Neural progenitor cell (in vitro differentiated cells): ENCODE measurements around the gene PIP5K1B. TPM values are rescaled to one million over a fixed set of nuclear protein-coding genes. Genes with fewer than 3 reads are reported as not detected.

Experiments
- DNase-seq: peaks from one replicate; pipeline ENCODE4 v3.0.0-alpha.2; 2016; ENCODE audit warnings: low spot score
- H2AFZ ChIP-seq: fragments of 200-600 bp; sonication (generic); replicated peaks from 2 replicates; pipeline ENCODE4 v1.6.1; 2016; ENCODE audit warnings: antibody characterized with exemption
- H3F3A ChIP-seq: fragments of 200-600 bp; sonication (generic); 2 replicates; pipeline ENCODE4 v1.6.1; 2016; ENCODE audit warnings: antibody characterized with exemption, low read depth
- H3K27ac ChIP-seq: fragments of 200-600 bp; sonication (generic); 2 replicates; pipeline ENCODE4 v1.5.1; 2016; ENCODE audit warnings: mild to moderate bottlenecking
- H3K27me3 ChIP-seq: fragments of 200-600 bp; sonication (generic); 2 replicates; pipeline ENCODE4 v1.6.1; 2016; ENCODE audit warnings: mild to moderate bottlenecking, moderate library complexity
- H3K36me3 ChIP-seq: fragments of 200-600 bp; sonication (generic); 2 replicates; pipeline ENCODE4 v1.5.1; 2016
- H3K4me1 ChIP-seq: fragments of 200-600 bp; sonication (generic); 2 replicates; pipeline ENCODE4 v1.6.1; 2016; ENCODE audit warnings: mixed run types
- H3K4me2 ChIP-seq: fragments of 200-600 bp; sonication (generic); 2 replicates; pipeline ENCODE4 v1.6.1; 2016
- H3K4me3 ChIP-seq: fragments of 200-600 bp; sonication (generic); 2 replicates; pipeline ENCODE4 v1.5.1; 2016
- H3K79me2 ChIP-seq: fragments of 200-600 bp; sonication (generic); 2 replicates; pipeline ENCODE4 v1.6.1; 2016; ENCODE audit warnings: low read depth
- H3K9ac ChIP-seq: fragments of 200-600 bp; sonication (generic); 2 replicates; pipeline ENCODE4 v1.6.1; 2016
- H3K9me3 ChIP-seq: fragments of 200-600 bp; sonication (generic); 2 replicates; pipeline ENCODE4 v1.5.1; 2016; ENCODE audit warnings: low read depth
- H4K20me1 ChIP-seq: fragments of 200-600 bp; sonication (generic); 2 replicates; pipeline ENCODE4 v1.6.1; 2016; ENCODE audit warnings: low read depth
- H3K27ac Mint-ChIP-seq: 3 replicates; pipeline ENCODE4 v1.8.0; 2021; ENCODE audit warnings: mixed read lengths
- H3K27me3 Mint-ChIP-seq: 2 replicates; pipeline ENCODE4 v1.8.0; 2022; ENCODE audit warnings: low read depth, mild to moderate bottlenecking, inconsistent platforms, moderate library complexity, mixed read lengths; ENCODE audit not compliant: insufficient read depth
- H3K36me3 Mint-ChIP-seq: 3 replicates; pipeline ENCODE4 v1.8.0; 2021; ENCODE audit warnings: mixed read lengths
- H3K4me1 Mint-ChIP-seq: 3 replicates; pipeline ENCODE4 v1.8.0; 2021; ENCODE audit warnings: mixed read lengths
- H3K4me3 Mint-ChIP-seq: 3 replicates; pipeline ENCODE4 v1.8.0; 2021; ENCODE audit warnings: mild to moderate bottlenecking, moderate library complexity, mixed read lengths
- H3K9me3 Mint-ChIP-seq: 3 replicates; pipeline ENCODE4 v1.8.0; 2020; ENCODE audit warnings: mixed read lengths
- EZH2 ChIP-seq: fragments of 200-600 bp; sonication (generic); IDR thresholded peaks from 2 replicates; pipeline ENCODE4 v1.6.1; 2017; ENCODE audit warnings: antibody characterized with exemption, mild to moderate bottlenecking, moderate library complexity
- EZH2phosphoT487 ChIP-seq: fragments of 200-600 bp; sonication (generic); IDR thresholded peaks from 2 replicates; pipeline ENCODE4 v1.6.1; 2017; ENCODE audit warnings: antibody characterized with exemption
- total RNA-seq: library from RNA; depleted of rRNA; stranded (reverse); fragments of >200 nt; gene quantifications from 2 replicates; pipeline ENCODE4 v1.2.3, GENCODE V29; 2015; ENCODE audit warnings: low replicate concordance
- TF ChIP-seq, protein P1 (sequence below): fragments of 200-600 bp; sonication (generic); IDR thresholded peaks from 2 replicates; pipeline ENCODE4 v1.5.1; 2017; ENCODE audit warnings: antibody characterized with exemption, mild to moderate bottlenecking

Gene PIP5K1B
- total RNA-seq, 1 donor from 2014 or later: 3.2 TPM

DNA sequence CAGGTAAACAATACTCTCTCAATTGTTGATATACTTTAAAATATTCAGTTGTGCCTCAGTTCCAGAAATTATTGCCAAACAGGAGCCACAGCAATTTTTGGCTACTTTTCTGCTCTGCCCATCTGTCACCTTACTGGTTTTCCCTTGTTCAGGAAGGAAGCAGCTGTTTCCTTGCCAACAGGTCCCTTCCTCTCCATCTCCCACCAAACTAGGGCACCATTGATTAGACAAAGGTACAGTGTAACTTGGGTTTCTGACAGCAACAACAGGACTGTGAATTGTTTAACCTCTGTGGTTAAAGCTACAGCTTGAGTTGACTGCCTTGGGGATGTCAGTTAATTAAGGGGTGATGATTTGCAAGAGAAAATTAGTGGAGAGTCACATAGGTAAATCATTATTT lies 76.9 kb downstream of the PIP5K1B start:
- Histone ChIP-seq H4K20me1 (peaks cover 30% of the 10 kb centered on the region), H3K27me3 (no peaks in the 10 kb centered on the region), H3K4me3 (peak overlapping the region; percentile 67), H2AFZ (no peak overlapping the region), H3K4me1 (peaks cover 26% of the 10 kb centered on the region), H3K79me2 (peaks cover 29% of the 10 kb centered on the region), H3K36me3 (no peaks in the 10 kb centered on the region), H3K27ac (no peak overlapping the region), H3K9me3 (no peaks in the 10 kb centered on the region), H3K4me2 (peak overlapping the region; percentile 95), H3F3A (peaks cover 4% of the 10 kb centered on the region), H3K9ac (no peak overlapping the region)
- Mint-ChIP-seq H3K9me3 (no peaks in the 10 kb centered on the region), H3K4me1 (peaks cover 11% of the 10 kb centered on the region), H3K36me3 (peaks cover 1% of the 10 kb centered on the region), H3K4me3 (no peak overlapping the region), H3K27ac (no peak overlapping the region), H3K27me3 (no peaks in the 10 kb centered on the region)
- no peak for DNase-seq
- TF ChIP-seq EZH2phosphoT487: no peak
- TF ChIP-seq, protein P1, sequence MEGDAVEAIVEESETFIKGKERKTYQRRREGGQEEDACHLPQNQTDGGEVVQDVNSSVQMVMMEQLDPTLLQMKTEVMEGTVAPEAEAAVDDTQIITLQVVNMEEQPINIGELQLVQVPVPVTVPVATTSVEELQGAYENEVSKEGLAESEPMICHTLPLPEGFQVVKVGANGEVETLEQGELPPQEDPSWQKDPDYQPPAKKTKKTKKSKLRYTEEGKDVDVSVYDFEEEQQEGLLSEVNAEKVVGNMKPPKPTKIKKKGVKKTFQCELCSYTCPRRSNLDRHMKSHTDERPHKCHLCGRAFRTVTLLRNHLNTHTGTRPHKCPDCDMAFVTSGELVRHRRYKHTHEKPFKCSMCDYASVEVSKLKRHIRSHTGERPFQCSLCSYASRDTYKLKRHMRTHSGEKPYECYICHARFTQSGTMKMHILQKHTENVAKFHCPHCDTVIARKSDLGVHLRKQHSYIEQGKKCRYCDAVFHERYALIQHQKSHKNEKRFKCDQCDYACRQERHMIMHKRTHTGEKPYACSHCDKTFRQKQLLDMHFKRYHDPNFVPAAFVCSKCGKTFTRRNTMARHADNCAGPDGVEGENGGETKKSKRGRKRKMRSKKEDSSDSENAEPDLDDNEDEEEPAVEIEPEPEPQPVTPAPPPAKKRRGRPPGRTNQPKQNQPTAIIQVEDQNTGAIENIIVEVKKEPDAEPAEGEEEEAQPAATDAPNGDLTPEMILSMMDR: no peak
- no peak for TF ChIP-seq EZH2

DNA sequence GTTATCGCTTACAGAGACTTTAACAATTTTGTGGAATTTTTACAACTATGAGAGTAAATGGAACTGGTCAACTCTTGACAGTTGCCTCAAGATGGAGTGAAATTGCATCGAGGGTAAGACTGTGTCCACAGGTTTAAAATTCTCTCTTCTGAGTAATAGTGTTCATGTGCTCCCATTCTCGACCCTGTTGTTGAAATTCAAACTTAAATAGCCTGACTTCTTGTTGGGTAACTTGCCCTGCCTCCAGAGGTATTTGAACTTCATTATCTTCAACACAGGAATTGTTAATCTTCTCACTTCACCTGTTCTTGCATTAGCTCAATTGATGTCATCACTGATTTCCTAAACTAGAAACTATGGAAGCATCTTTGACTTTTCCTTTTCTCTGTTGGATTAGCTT lies 77.5 kb downstream of the PIP5K1B start:
- H3F3A ChIP-seq: peaks cover 4% of the 10 kb centered on the region
- peaks cover 30% of the 10 kb centered on the region for H4K20me1 ChIP-seq
- no peaks in the 10 kb centered on the region for H3K9me3 ChIP-seq
- peak overlapping the region; percentile 95 for H3K4me2 ChIP-seq
- Mint-ChIP-seq H3K9me3 (no peaks in the 10 kb centered on the region), H3K27me3 (no peaks in the 10 kb centered on the region), H3K27ac (no peak overlapping the region), H3K4me3 (no peak overlapping the region), H3K36me3 (peaks cover 1% of the 10 kb centered on the region), H3K4me1 (peaks cover 6% of the 10 kb centered on the region)
- peaks cover 29% of the 10 kb centered on the region for H3K79me2 ChIP-seq
- no peaks in the 10 kb centered on the region for H3K27me3 ChIP-seq
- no peak overlapping the region for H3K27ac ChIP-seq
- DNase-seq: no peak
- H2AFZ ChIP-seq: no peak overlapping the region
- H3K9ac ChIP-seq: peak overlapping the region; percentile 30
- H3K36me3 ChIP-seq: no peaks in the 10 kb centered on the region
- no peak for TF ChIP-seq EZH2phosphoT487
- TF ChIP-seq, protein P1: no peak
- no peak for TF ChIP-seq EZH2
- peak overlapping the region; percentile 14 for H3K4me3 ChIP-seq
- H3K4me1 ChIP-seq: peaks cover 26% of the 10 kb centered on the region

DNA sequence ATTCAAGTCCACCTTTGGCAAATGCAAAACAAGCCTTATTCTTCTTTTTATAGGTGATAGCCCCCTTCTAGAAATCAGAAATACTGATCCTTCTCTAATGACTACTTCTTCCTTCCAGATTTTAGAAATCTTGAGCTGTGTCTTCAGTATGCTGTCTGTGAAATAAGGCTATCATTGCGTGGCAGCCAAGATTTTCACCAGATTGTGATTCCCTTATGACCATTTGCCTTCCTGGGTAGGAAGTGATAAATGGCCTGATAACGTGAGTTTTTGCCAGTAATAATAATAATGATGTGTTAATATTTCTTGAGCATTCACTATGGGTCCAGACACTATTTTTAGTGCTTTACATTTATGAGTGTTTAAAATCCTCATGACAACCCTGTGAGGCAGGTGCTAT lies 80.9 kb downstream of the PIP5K1B start:
- Histone ChIP-seq H3K4me1 (peaks cover 23% of the 10 kb centered on the region), H3K4me2 (no peak overlapping the region), H3K4me3 (no peak overlapping the region), H3K9me3 (no peaks in the 10 kb centered on the region), H3K36me3 (no peaks in the 10 kb centered on the region), H3K79me2 (peaks cover 22% of the 10 kb centered on the region), H4K20me1 (peaks cover 21% of the 10 kb centered on the region), H3F3A (no peaks in the 10 kb centered on the region), H3K9ac (no peak overlapping the region), H3K27me3 (no peaks in the 10 kb centered on the region), H2AFZ (no peak overlapping the region), H3K27ac (no peak overlapping the region)
- Mint-ChIP-seq H3K9me3 (no peaks in the 10 kb centered on the region), H3K27me3 (no peaks in the 10 kb centered on the region), H3K4me3 (no peak overlapping the region), H3K27ac (no peak overlapping the region), H3K36me3 (peaks cover 1% of the 10 kb centered on the region), H3K4me1 (peaks cover 6% of the 10 kb centered on the region)
- no peak for DNase-seq
- TF ChIP-seq, protein P1: no peak
- TF ChIP-seq EZH2phosphoT487: no peak
- TF ChIP-seq EZH2: no peak
